ENCODE measurements around the gene SETD1B. TPM values are rescaled to one million over a fixed set of nuclear protein-coding genes. Genes with fewer than 3 reads are reported as not detected.
A peak's percentile ranks its signal among the peaks of the same experiment; 100 is the strongest.

SETD1B gene
- total RNA-seq, 6 experiments from 2014 or later: 3.7 to 20.0 (median 9.3) TPM

- peak; percentile 79 to 82 (median 82) for DNase-seq
- no peaks in the 10 kb centered on the region for H3K9me3 ChIP-seq
- H3K4me3 ChIP-seq: no peak overlapping the region
- 15% methylated on average over 3 of the region's 14 CpGs for WGBS (ENCODE audit: insufficient coverage, low coverage, low lambda C conversion rate, missing lambda C conversion rate)
- H3K27ac ChIP-seq: no peak overlapping the region
- intact Hi-C loops (cut with DNase I): loop anchor here (5.0 kb wide), 1 partner anchor 71 kb away; no protein-coding TSS in a partner anchor
- peak; percentile 91 to 95 (median 92) for ATAC-seq
- H3K36me3 ChIP-seq: no peaks in the 10 kb centered on the region
- TF ChIP-seq CTCF (IDR thresholded peaks at IDR 0.05) (peak; percentile 79 to 95 (median 86)), POLR2A (IDR thresholded peaks at IDR 0.05) (no peak)
- no peaks in the 10 kb centered on the region for H3K27me3 ChIP-seq
- H3K4me1 ChIP-seq: peaks cover 0 to 9% (median 4%) of the 10 kb centered on the region in 4 donors
Observed at GRCh38 chr12:121773011-121773777, 30.6 kb upstream of the SETD1B start.

GRCh38 chr12:121774968-121775474 is 28.8 kb upstream of the SETD1B start:
- intact Hi-C loops (cut with DNase I): loop anchor here (5.0 kb wide), 1 partner anchor 73 kb away; no protein-coding TSS in a partner anchor
- WGBS (ENCODE audit: insufficient coverage, low coverage, low lambda C conversion rate, missing lambda C conversion rate): 93% methylated on average over 3 of the region's 14 CpGs
- Histone ChIP-seq H3K27me3 (no peaks in the 10 kb centered on the region), H3K9me3 (no peaks in the 10 kb centered on the region), H3K4me3 (no peak overlapping the region), H3K36me3 (no peaks in the 10 kb centered on the region), H3K27ac (no peak overlapping the region), H3K4me1 (peaks cover 0 to 9% (median 4%) of the 10 kb centered on the region in 4 donors)
- DNase-seq: no peak
- ATAC-seq: no peak
- TF ChIP-seq CTCF (IDR thresholded peaks at IDR 0.05): no peak
- no peak for TF ChIP-seq POLR2A (IDR thresholded peaks at IDR 0.05)

- no peak overlapping the region for H3K4me3 ChIP-seq
- DNase-seq: no peak
- WGBS (ENCODE audit: insufficient coverage, low coverage, low lambda C conversion rate, missing lambda C conversion rate): no CpG with 5 or more reads among the region's 16 CpGs
- intact Hi-C loops (cut with DNase I): no loop called here
- no peak for ATAC-seq
- H3K27ac ChIP-seq: no peak overlapping the region
- H3K4me1 ChIP-seq: peaks cover 0 to 9% (median 4%) of the 10 kb centered on the region in 4 donors
- no peaks in the 10 kb centered on the region for H3K27me3 ChIP-seq
- no peaks in the 10 kb centered on the region for H3K9me3 ChIP-seq
- TF ChIP-seq POLR2A (IDR thresholded peaks at IDR 0.05) (no peak), CTCF (IDR thresholded peaks at IDR 0.05) (no peak)
- no peaks in the 10 kb centered on the region for H3K36me3 ChIP-seq
Observed at GRCh38 chr12:121775501-121775900, 28.3 kb upstream of the SETD1B start.

GRCh38 chr12:121776190-121777098 is 27.4 kb upstream of the SETD1B start:
- H3K36me3 ChIP-seq: no peaks in the 10 kb centered on the region
- peak; percentile 55 to 70 (median 64) for ATAC-seq

More at GRCh38 chr12:121776190-121777098, 27.4 kb upstream of the SETD1B start:
- Histone ChIP-seq H3K27me3 (no peaks in the 10 kb centered on the region), H3K4me1 (peaks cover 0 to 9% (median 4%) of the 10 kb centered on the region in 4 donors), H3K4me3 (no peak overlapping the region), H3K9me3 (no peaks in the 10 kb centered on the region), H3K27ac (no peak overlapping the region)
- TF ChIP-seq CTCF (IDR thresholded peaks at IDR 0.05) (peak; percentile 83 to 87 (median 86)), POLR2A (IDR thresholded peaks at IDR 0.05) (no peak)
- intact Hi-C loops (cut with DNase I): no loop called here
- 54% methylated on average over 6 of the region's 24 CpGs for WGBS (ENCODE audit: insufficient coverage, low coverage, low lambda C conversion rate, missing lambda C conversion rate)
- peak; percentile 80 to 85 (median 84) for DNase-seq
